Spleen (tissue), 11 donors: ENCODE data around the gene PPP2R3B. TPM values are rescaled to one million over a fixed set of nuclear protein-coding genes. Genes with fewer than 3 reads are reported as not detected.

Experiments used
- DNase-seq: peaks from one replicate; pipeline ENCODE4 v3.0.0-alpha.2; 2020
- H3K27ac ChIP-seq, 8 donors: fragments of 200-600 bp; sonication (generic) in 7 of 8; 1 replicate in 4 of 8; 2 replicates in 4 of 8; pipeline versions ENCODE4 v1.5.0 to v1.8.0; 2016 to 2021; ENCODE audit warnings: inconsistent platforms in 4 of 8, mild to moderate bottlenecking in 4 of 8, moderate library complexity in 1 of 8
- H3K27me3 ChIP-seq, 7 donors: fragments of 200-600 bp; sonication (generic) in 6 of 7; replicated peaks in 1 of 7; 1 replicate in 4 of 7; 2 replicates in 3 of 7; pipeline versions ENCODE4 v1.5.0 to v1.8.0; 2016 to 2021; ENCODE audit warnings: inconsistent platforms in 3 of 7, mild to moderate bottlenecking in 1 of 7
- H3K36me3 ChIP-seq, 6 donors: fragments of 200-600 bp; sonication (generic) in 5 of 6; 1 replicate in 4 of 6; 2 replicates in 2 of 6; pipeline versions ENCODE4 v1.5.0 to v1.8.0; 2016 to 2021; ENCODE audit warnings: inconsistent platforms in 2 of 6
- H3K4me1 ChIP-seq, 6 donors: fragments of 200-600 bp; sonication (generic) in 5 of 6; 1 replicate in 3 of 6; 2 replicates in 3 of 6; pipeline versions ENCODE4 v1.5.0 to v1.8.0; 2016 to 2021; ENCODE audit warnings: inconsistent platforms in 3 of 6
- H3K4me3 ChIP-seq, 8 donors: fragments of 200-600 bp; sonication (generic) in 7 of 8; 1 replicate in 4 of 8; 2 replicates in 4 of 8; pipeline versions ENCODE4 v1.5.0 to v1.8.0; 2016 to 2021; ENCODE audit warnings: inconsistent platforms in 4 of 8, mild to moderate bottlenecking in 4 of 8, moderate library complexity in 2 of 8
- H3K9me3 ChIP-seq, 8 donors: fragments of 200-600 bp; sonication (generic) in 7 of 8; 1 replicate in 4 of 8; 2 replicates in 4 of 8; pipeline versions ENCODE4 v1.5.0 to v1.8.0; 2016 to 2021; ENCODE audit warnings: inconsistent platforms in 4 of 8
- CTCF ChIP-seq, 11 experiments: fragments of 200-600 bp in 7 of 11; fragments of 450-650 bp in 4 of 11; sonication (generic) in 4 of 11; IDR thresholded peaks in 8 of 11; conservative IDR thresholded peaks in 3 of 11; 1 replicate in 7 of 11; 2 replicates in 4 of 11; pipeline versions ENCODE4 v1.4.0 to v1.8.0; 2016 to 2021; ENCODE audit warnings: antibody characterized with exemption in 11 of 11, inconsistent platforms in 4 of 11, mild to moderate bottlenecking in 1 of 11
- POLR2A ChIP-seq, 3 donors: fragments of 450-650 bp; IDR thresholded peaks; one replicate each; pipeline ENCODE4 v1.5.1; 2017; ENCODE audit warnings: antibody characterized with exemption in 3 of 3, mild to moderate bottlenecking in 1 of 3
- POLR2AphosphoS5 ChIP-seq, 3 donors: sonication (generic); formaldehyde crosslinking; IDR thresholded peaks; one replicate each; pipeline ENCODE4 v1.5.1; 2017; ENCODE audit warnings: antibody characterized with exemption in 3 of 3
- WGBS, 5 donors: extraction: QIAGEN DNeasy Blood & Tissue Kit in 3 of 5; methylation state at CpG; one replicate each; pipeline versions ENCODE4 v1.1.5 to v1.1.7; 2013 to 2018; 5-methylcytosine and 5-hydroxymethylcytosine counted together
- intact Hi-C: fragments of 100-400 bp; cut with DNase I; formaldehyde crosslinking; loops from one replicate; pipeline ENCODE4 v1.15.0; 2023; ENCODE audit warnings: low total_unique reads
- polyA plus RNA-seq, 3 donors: library from polyadenylated mRNA; stranded (reverse); fragments of 200-250 nt; gene quantifications; one replicate each; pipeline ENCODE4 v1.2.1, GENCODE V29; 2013
- total RNA-seq, 7 donors: library from RNA; depleted of rRNA in 3 of 7; stranded (reverse); fragments of >200 nt in 3 of 7; fragmentation: NEBNext Ultra II Directional in 4 of 7; extraction: Animal tissue kit (Norgen Biotek cat#: 25700) in 4 of 7; gene quantifications; one replicate each; pipeline versions ENCODE4 v1.1.0 to v1.2.1, GENCODE V29; 2016 to 2021
- donor health status: healthy with polysubstance abuse.
- donor health status: DM: no; HTN: no; CAD: no; lungs with moderate emphysema.
- donor health status: DM: no; HTN: no; CAD: no.
- donor health status: Bipolar disorder and iron deficiency.
- donor health status: healthy.
- donor health status: DM: no; HTN: no; CAD: no.
- donor health status: DM: yes; HTN: yes; CAD: no.

PPP2R3B gene
- total and polyA plus RNA-seq, 10 donors, result 12.6 to 62.2 (median 26.9) TPM

GRCh38 chrX:320126-320783 is 66.5 kb downstream of the PPP2R3B start:
- TF ChIP-seq POLR2AphosphoS5 (IDR thresholded peaks at IDR 0.05), result no peak
- Histone ChIP-seq H3K27ac (peak overlapping the region in 6 of 8 donors; percentile 94 to 98 (median 98)), H3K27me3 (peaks cover 0 to 10% (median 0%) of the 10 kb centered on the region in 7 donors), H3K4me1 (peaks cover 11 to 46% (median 32%) of the 10 kb centered on the region in 6 donors), H3K9me3 (no peaks in the 10 kb centered on the region), H3K4me3 (peak overlapping the region; percentile 47 to 97 (median 85)), H3K36me3 (peaks cover 0 to 13% (median 5%) of the 10 kb centered on the region in 6 donors)
- intact Hi-C loops, result no loop called here
- DNase-seq, result peak; percentile 87
- 1 to 7% (median 4%) methylated on average over 12 to 24 of the region's 24 CpGs for WGBS, 5 donors

DNA sequence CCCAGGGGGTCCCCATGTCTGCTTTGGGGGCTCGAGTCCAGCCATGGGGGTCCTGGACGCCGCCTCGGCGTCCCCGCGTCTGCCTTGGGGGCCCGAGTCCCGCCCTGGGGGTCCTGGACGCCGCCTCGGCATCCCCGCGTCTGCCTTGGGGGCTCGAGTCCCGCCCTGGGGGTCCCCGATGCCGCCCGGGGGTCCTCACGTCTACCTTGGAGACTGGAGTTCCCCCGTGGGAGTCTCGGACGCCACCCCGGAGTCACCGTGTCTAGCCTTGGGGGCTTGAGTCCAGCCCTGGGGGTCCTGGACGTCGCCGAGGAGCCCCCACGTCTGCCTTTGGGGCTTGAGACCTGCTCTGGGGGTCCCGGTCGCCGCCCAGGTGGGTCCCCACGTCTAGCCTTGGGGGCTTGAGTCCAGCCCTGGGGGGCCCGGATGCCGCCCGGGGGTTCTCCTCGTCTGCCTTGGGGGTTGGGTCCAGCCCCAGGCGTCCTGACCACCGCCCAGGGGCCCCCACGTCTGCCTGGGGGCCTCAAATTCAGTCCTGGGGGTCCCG is 67.1 kb downstream of the PPP2R3B start:
- DNase-seq, result peak; percentile 93
- peaks cover 0 to 10% (median 0%) of the 10 kb centered on the region in 7 donors for H3K27me3 ChIP-seq
- no peak for TF ChIP-seq POLR2A (IDR thresholded peaks at IDR 0.05)
- TF ChIP-seq POLR2AphosphoS5 (IDR thresholded peaks at IDR 0.05), result peak in 1 of 3 donors; percentile 4
- TF ChIP-seq CTCF (IDR thresholded peaks at IDR 0.05 in 8 of 11, conservative IDR thresholded peaks at IDR 0.05 in 3 of 11), result no peak
- peaks cover 0 to 19% (median 11%) of the 10 kb centered on the region in 6 donors for H3K36me3 ChIP-seq
- peak overlapping the region in 7 of 8 donors; percentile 94 to 98 (median 97) for H3K27ac ChIP-seq
- H3K4me3 ChIP-seq, result peak overlapping the region; percentile 47 to 97 (median 85)
- peaks cover 11 to 46% (median 32%) of the 10 kb centered on the region in 6 donors for H3K4me1 ChIP-seq
- 0 to 1% (median 1%) methylated on average over 16 to 41 of the region's 41 CpGs for WGBS, 5 donors
- no peaks in the 10 kb centered on the region for H3K9me3 ChIP-seq
- intact Hi-C loops, result no loop called here

DNA sequence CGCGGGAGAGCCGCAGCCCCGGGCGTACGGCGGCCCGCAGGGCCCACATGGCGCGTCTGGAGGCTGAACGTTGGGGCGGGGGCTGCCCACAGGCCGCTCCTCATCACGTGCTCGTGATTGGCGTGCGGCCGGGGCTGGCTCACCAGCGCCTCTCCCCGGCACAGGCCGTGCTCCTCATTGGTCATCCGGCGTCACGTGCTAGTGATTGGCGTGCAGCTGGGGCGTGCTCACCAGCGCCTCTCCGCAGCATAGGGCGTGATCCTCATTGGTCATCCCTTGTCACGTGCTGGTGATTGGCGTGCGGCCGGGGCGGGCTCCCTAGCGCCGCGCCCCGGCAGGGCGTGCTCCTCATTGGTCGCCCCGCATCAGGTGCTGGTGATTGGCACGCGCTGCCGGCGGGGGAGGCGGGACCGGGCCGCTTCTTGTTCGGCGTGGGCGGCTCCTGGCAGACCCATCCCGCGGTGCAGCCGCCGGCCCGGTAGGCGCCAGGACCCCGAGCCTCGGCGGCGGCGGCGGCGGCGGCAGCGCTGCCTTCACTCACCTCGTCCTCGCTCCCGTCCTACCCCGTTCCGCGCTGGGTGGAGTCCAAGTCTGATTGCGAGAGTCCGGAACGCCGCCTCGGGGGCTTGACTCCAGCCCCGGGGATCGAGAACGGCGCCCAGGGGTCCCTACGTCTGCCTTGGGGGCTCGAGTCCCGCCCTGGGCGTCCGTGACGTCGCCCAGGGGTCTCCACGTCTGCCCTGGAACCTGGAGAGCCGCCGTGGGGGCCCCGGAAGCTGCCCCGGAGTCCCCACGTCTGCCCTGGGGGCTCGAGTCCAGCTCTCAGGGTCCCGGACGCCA is 67.7 kb downstream of the PPP2R3B start, which contains the start of gene GTPBP6:
GTPBP6 (minus strand) TSS at position 58 of the 840 bp plus-strand sequence; CDS start at position 49, 9 bp downstream.
- WGBS, 5 donors, result 0 to 1% (median 0%) methylated on average over 7 to 97 of the region's 97 CpGs
- no peaks in the 10 kb centered on the region for H3K9me3 ChIP-seq
- intact Hi-C loops, result no loop called here

More for the DNA sequence above, 67.7 kb downstream of the PPP2R3B start, which contains the start of gene GTPBP6:
- peak; percentile 100 for DNase-seq
- H3K4me1 ChIP-seq, result peaks cover 11 to 46% (median 32%) of the 10 kb centered on the region in 6 donors
- TF ChIP-seq CTCF (IDR thresholded peaks at IDR 0.05 in 8 of 11, conservative IDR thresholded peaks at IDR 0.05 in 3 of 11) (peak in 6 of 11 experiments; percentile 17 to 53 (median 38)), POLR2AphosphoS5 (IDR thresholded peaks at IDR 0.05) (peak; percentile 77 to 89 (median 85)), POLR2A (IDR thresholded peaks at IDR 0.05) (peak in 2 of 3 donors; percentile 64 to 81)
- H3K27ac ChIP-seq, result peak within 1 kb of the TSS; percentile 78 to 98 (median 97)
- peak within 1 kb of the TSS; percentile 55 to 97 (median 85) for H3K4me3 ChIP-seq
- H3K27me3 ChIP-seq, result peaks cover 0 to 7% (median 0%) of the 10 kb centered on the region in 7 donors
- H3K36me3 ChIP-seq, result peaks cover 0 to 26% (median 17%) of the 10 kb centered on the region in 6 donors
